Measurements from ENCODE around the gene WDR35. TPM values are rescaled to one million over a fixed set of nuclear protein-coding genes. Genes with fewer than 3 reads are reported as not detected.

WDR35 gene
- total RNA-seq, 1 experiment from 2014 or later: 8.2 TPM

DNA sequence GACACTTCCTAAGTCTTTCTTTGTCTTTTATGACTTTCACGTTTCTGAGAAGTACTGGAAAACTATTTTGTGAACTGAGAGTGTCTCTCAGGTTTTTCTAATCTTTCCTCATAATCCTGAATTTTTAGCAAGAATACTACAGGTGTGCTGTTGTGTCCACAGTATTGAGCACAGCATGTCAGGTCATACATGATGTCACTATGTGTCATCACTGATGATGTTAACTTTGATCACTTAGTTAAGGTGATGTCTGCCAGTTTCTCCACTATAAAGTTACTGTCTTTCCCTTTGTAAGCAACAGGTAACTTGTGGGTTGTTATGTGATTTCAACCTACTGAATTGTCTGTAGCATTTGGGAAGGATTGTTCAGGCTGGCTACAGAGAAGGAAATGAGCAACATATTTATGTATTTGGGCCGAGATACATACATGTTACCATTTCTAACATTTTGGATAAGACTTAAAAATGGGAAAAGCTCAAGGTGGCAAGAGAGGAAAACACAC lies 11.5 kb upstream of the WDR35 start:
- H3K27me3 ChIP-seq (ENCODE audit: insufficient read depth, low read depth): no peaks in the 10 kb centered on the region
- no peaks in the 10 kb centered on the region for H3K9me2 ChIP-seq (ENCODE audit: insufficient read depth)
- BruUV-seq (replicated peaks): no TSS peak
- H3K27ac ChIP-seq: no peak overlapping the region
- H3K79me2 ChIP-seq (ENCODE audit: low read depth): no peaks in the 10 kb centered on the region
- no peaks in the 10 kb centered on the region for H3F3A ChIP-seq (ENCODE audit: insufficient read depth, low read depth)
- CTCF ChIA-PET: interaction anchor here (0.6 to 0.7 kb wide), 2 partner anchors 10 to 50 kb away, joined by 3 to 4 read pairs; partner anchors contain the start of gene LAPTM4A
- H2AFZ ChIP-seq: no peak overlapping the region
- H3K4me1 ChIP-seq (replicated peaks; ENCODE audit: insufficient read depth): no peaks in the 10 kb centered on the region
- H3K36me3 ChIP-seq (ENCODE audit: low read depth): no peaks in the 10 kb centered on the region
- POLR2A ChIA-PET (ENCODE audit: unreplicated experiment): no interaction called here
- no peak for DNase-seq
- intact Hi-C loops (cut with micrococcal nuclease; ENCODE audit: unreplicated experiment): no loop called here
- H4K20me1 ChIP-seq (ENCODE audit: insufficient read depth): no peaks in the 10 kb centered on the region
- TF ChIP-seq EZH2 (IDR thresholded peaks at IDR 0.05; ENCODE audit: low read depth): no peak
- TF ChIP-seq CTCF (conservative IDR thresholded peaks at IDR 0.05): no peak
- no peak overlapping the region for H3K4me2 ChIP-seq
- no peaks in the 10 kb centered on the region for H3K9me3 ChIP-seq (ENCODE audit: insufficient read depth, low read depth)
- H3K4me3 ChIP-seq: no peak overlapping the region

GRCh38 chr2:19993731-19994130 lies 3.8 kb upstream of the WDR35 start:
- Histone ChIP-seq H3K4me1 (replicated peaks; ENCODE audit: insufficient read depth) (peaks cover 14% of the 10 kb centered on the region), H3K9me2 (ENCODE audit: insufficient read depth) (no peaks in the 10 kb centered on the region), H3K27me3 (ENCODE audit: insufficient read depth, low read depth) (no peaks in the 10 kb centered on the region), H3K4me3 (no peak overlapping the region), H3F3A (ENCODE audit: insufficient read depth, low read depth) (0 out of 2 replicates have a peak, but pooled peaks cover 4% of the 10 kb centered on the region), H3K9me3 (ENCODE audit: insufficient read depth, low read depth) (no peaks in the 10 kb centered on the region), H3K4me2 (no peak overlapping the region), H3K79me2 (ENCODE audit: low read depth) (no peaks in the 10 kb centered on the region; the same call in 1 of the 2 replicates), H4K20me1 (ENCODE audit: insufficient read depth) (no peaks in the 10 kb centered on the region), H3K36me3 (ENCODE audit: low read depth) (no peaks in the 10 kb centered on the region), H3K27ac (no peak overlapping the region), H2AFZ (no peak overlapping the region)
- CTCF ChIA-PET: no interaction called here
- TF ChIP-seq EZH2 (IDR thresholded peaks at IDR 0.05; ENCODE audit: low read depth) (no peak), CTCF (conservative IDR thresholded peaks at IDR 0.05) (no peak)
- intact Hi-C loops (cut with micrococcal nuclease; ENCODE audit: unreplicated experiment): no loop called here
- POLR2A ChIA-PET (ENCODE audit: unreplicated experiment): no interaction called here
- no TSS peak for BruUV-seq (replicated peaks)
- no peak for DNase-seq

DNA sequence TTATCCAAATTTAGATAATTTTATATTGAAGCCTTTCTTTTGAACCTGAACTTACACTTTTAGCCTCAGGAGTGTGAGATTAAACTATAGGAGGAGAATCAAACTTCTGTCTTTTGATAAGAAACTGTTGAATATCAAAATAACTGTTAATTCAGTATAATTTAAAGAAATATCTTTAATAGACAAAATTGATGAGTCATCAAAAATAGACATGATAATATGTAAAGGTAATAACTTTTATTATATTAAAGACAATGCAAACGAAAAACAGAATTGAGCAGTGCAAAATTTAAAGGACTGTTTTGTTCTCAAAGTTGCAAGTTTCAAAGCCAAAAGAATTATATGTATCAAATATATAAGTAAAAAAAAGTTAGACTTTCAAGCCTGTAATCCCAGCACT lies 2.0 kb upstream of the WDR35 start:
- CTCF ChIA-PET: interaction anchor here (0.7 kb wide), 1 partner anchor 10 kb away, joined by 4 read pairs; no protein-coding TSS in a partner anchor
- Histone ChIP-seq H3K9me2 (ENCODE audit: insufficient read depth) (no peaks in the 10 kb centered on the region), H3K27ac (no peak overlapping the region), H3K4me3 (no peak overlapping the region), H3K27me3 (ENCODE audit: insufficient read depth, low read depth) (no peaks in the 10 kb centered on the region), H3K36me3 (ENCODE audit: low read depth) (no peaks in the 10 kb centered on the region), H4K20me1 (ENCODE audit: insufficient read depth) (no peaks in the 10 kb centered on the region), H3K9me3 (ENCODE audit: insufficient read depth, low read depth) (no peaks in the 10 kb centered on the region), H2AFZ (no peak overlapping the region), H3F3A (ENCODE audit: insufficient read depth, low read depth) (0 out of 2 replicates have a peak, but pooled peaks cover 4% of the 10 kb centered on the region), H3K4me1 (replicated peaks; ENCODE audit: insufficient read depth) (peaks cover 19% of the 10 kb centered on the region), H3K79me2 (ENCODE audit: low read depth) (no peaks in the 10 kb centered on the region; the same call in 1 of the 2 replicates), H3K4me2 (no peak overlapping the region)
- TF ChIP-seq CTCF (conservative IDR thresholded peaks at IDR 0.05) (no peak), EZH2 (IDR thresholded peaks at IDR 0.05; ENCODE audit: low read depth) (no peak)
- BruUV-seq (replicated peaks): no TSS peak
- intact Hi-C loops (cut with micrococcal nuclease; ENCODE audit: unreplicated experiment): no loop called here
- POLR2A ChIA-PET (ENCODE audit: unreplicated experiment): no interaction called here
- no peak for DNase-seq
